ENCODE results near the gene SLC4A5.

DNA sequence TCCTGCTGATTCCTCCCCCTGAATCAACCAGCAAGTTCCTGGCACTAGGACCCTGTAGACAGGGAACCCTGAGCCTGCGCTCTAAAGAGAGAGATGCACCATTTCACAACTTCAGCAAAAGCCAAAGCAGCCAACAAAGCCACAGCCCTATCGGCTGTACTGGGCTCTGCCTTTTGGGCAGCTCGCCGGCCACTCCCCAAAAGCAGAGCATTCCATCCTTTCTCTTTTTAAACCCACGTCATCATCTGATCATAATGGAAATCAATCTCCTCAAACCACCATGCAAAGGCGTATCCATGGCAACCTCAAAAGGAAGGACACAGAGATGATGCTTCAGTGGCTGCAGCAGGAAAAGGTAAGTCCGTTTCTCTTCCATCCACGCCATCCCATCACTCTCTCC lies 42.2 kb upstream of the SLC4A5 start:
- TF ChIP-seq, protein P1, sequence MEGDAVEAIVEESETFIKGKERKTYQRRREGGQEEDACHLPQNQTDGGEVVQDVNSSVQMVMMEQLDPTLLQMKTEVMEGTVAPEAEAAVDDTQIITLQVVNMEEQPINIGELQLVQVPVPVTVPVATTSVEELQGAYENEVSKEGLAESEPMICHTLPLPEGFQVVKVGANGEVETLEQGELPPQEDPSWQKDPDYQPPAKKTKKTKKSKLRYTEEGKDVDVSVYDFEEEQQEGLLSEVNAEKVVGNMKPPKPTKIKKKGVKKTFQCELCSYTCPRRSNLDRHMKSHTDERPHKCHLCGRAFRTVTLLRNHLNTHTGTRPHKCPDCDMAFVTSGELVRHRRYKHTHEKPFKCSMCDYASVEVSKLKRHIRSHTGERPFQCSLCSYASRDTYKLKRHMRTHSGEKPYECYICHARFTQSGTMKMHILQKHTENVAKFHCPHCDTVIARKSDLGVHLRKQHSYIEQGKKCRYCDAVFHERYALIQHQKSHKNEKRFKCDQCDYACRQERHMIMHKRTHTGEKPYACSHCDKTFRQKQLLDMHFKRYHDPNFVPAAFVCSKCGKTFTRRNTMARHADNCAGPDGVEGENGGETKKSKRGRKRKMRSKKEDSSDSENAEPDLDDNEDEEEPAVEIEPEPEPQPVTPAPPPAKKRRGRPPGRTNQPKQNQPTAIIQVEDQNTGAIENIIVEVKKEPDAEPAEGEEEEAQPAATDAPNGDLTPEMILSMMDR (IDR thresholded peaks at IDR 0.05) = no peak
- no peak for TF ChIP-seq POLR2AphosphoS5 (IDR thresholded peaks at IDR 0.05)
- TF ChIP-seq POLR2A (IDR thresholded peaks at IDR 0.05) = no peak
